ENCODE measurements around the gene TENT4B.
"Not testable (repeated sequence)": the region's sequence is repeated elsewhere in the genome, so short reads cannot be mapped to it uniquely, and the experiment has no call there.

TENT4B gene

DNA sequence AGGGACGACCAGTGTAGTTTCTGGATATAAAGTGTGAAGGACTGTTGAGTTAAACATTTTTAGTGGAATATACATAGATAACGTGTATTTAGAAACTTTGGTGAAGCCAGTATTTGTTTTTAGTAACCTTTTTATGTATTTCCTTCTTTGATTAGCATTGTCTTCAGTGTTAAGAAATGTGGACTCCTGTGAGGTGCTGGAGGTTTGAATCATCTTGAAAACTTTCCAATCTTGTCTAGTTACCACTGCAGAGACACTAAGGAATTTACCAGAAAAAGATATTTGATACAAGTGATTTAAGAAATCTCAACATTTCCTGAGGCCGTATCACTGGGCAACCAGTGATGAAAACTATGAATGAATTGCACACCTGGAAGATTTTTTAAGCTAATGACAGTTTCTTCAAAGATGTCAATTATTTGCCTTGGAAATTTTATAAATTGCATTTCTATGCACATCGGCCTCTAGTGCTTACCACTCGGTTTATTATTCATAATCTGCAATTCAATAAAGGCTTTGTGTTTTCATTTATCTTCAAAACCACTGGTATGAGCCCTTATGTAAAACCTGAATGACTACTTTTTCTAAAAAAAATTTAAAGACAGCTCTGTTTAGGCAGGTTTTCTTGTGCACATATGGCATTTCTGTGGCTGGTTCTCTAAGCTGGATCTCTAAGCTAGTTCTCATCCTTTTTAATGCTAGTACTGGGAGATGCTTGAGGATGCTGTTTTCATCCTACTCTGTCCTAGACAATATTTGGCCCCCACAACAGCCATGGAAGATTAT is 81.9 kb downstream of the TENT4B start:
- no peak for DNase-seq (ENCODE audit: low read depth)

DNA sequence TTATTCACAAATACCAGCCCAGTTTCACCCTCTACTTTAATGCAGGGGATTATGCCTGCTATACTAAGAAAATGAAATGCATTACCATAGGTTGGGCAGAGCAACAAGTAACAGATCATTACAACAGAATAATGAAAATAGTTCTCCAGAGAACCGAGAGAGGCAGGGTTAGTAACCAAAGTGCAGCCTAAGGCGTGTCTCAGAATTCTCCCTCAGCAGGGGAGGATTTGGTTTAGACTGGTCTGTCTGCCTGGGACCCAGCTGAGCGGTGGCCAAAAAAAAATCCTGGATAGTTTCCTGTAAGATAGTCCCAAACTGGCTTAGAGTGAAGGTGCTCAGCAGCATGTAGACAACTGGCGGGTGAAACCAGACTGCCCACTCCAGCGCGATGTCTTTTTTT is 82.5 kb downstream of the TENT4B start:
- no peak for DNase-seq (ENCODE audit: low read depth)

DNA sequence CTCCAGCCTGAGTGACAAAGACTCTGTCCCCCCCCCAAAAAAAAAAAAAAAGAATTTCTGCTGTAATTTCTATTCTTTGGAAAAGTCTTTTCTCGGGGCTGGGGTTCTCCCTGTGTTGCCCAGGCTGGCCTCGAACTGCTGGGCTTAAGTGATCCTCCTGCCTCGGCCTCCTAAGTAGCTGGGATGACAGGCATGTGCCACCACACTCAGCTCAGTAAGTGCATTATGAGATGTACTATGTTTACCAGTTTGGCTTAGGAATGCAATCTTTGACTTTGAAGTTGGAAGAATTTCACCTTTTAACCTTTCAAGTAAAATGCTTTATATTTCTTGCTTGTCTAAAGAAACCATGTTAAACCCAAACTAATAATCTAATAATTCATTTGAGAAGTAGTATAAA is 85.2 kb downstream of the TENT4B start:
- DNase-seq (ENCODE audit: low read depth) = no peak

DNA sequence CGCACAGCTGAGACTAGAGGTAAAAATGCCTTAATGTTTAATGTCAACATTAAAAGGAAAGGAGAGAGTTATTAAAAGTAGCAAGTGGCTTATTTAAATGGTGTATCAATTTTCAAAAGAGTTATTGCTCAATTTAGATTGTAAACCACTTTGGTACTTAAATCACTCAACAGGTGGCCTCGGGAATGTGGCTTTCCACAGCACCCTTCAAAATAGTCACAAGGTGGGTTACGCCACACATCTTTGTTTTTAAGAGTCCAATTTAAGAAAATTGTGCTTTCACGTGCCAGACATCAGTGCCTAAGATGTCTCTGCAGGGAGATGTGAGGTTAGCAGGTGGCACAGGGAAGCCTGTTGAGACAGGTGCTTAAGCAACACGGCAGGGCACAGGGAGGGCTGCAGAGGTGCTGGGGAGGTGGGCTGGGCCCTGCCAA is 85.8 kb downstream of the TENT4B start:
- DNase-seq (ENCODE audit: low read depth) = no peak

DNA sequence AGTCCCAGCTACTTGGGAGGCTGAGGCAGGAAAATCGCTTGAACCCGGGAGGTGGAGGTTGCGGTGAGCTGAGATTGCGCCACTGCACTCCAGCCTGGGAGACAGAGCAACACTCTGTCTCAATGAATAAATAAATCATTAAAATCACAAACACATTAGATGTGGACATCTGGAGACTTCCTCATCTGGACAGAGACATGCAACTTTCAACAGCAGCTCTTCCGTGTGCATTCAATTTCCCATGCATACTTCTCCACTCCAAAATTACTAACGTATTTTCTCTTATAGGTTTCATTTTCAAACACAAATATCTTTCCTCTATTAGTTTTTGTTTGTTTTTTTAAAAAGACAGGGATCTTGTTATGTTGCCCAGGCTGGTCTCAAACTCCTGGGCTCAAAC is 89.9 kb downstream of the TENT4B start:
- DNase-seq (ENCODE audit: low read depth) = not testable (repeated sequence)

DNA sequence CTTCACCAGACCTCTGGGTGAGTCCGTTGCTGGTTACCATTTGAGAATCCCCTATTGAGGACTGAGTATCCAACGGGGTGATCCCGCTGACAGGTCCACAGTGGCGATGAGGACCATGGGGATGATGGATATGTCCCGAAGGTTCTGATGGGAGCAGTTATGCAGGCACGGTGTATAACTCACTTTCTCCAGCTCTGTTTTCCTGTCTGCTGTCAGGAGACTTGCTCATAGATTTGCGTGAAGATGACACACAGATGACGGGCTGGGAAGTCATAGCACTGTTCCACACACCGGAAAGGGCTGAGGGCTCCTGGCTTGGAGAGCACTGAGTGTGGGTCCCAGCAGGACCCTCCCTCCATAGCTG is 91.0 kb downstream of the TENT4B start:
- DNase-seq (ENCODE audit: low read depth) = no peak

DNA sequence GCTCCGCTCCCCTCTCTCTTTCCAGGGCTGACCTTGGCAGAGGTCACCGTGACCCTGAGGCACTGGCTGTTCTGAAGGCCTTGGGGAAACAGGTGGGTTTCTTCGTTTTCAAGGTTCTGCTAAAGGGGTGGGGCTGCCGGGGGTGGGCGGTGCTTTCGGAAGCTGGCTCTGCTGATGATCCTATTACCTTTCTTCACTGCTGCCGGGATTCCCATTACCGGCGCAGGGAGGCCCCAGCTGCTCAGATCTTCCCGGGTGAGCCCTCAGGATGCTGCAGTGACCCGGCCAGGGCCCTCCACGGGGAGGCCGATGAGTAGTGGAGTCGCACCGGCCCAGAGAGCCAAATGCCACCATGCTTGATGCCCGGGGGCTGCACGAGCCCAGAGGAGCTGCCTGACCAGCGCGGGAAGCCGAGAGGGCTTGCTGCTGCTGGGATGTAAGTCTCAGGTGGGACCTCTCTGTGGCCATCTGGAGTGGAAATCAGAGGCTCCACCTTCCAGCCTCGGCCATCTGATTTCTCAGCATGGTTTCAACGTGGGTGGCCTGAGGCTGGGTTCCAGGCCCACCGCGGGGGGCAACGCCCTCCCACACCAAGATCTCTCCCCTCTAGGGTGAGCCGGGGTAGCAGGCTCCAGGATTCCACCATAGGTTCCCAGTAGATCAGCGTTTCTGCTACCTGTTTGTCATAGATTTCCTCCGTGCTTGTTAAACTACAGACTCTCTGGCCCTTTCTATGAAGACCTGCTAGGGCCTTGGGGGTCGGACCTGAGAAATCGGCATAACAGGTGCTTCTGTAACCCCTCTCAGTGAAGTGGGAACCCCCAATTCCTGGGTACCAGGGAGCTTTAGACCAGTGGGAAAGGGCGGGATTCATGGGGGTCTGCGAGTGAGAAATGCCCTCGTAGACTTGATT is 91.7 kb downstream of the TENT4B start:
- no peak for DNase-seq (ENCODE audit: low read depth)

DNA sequence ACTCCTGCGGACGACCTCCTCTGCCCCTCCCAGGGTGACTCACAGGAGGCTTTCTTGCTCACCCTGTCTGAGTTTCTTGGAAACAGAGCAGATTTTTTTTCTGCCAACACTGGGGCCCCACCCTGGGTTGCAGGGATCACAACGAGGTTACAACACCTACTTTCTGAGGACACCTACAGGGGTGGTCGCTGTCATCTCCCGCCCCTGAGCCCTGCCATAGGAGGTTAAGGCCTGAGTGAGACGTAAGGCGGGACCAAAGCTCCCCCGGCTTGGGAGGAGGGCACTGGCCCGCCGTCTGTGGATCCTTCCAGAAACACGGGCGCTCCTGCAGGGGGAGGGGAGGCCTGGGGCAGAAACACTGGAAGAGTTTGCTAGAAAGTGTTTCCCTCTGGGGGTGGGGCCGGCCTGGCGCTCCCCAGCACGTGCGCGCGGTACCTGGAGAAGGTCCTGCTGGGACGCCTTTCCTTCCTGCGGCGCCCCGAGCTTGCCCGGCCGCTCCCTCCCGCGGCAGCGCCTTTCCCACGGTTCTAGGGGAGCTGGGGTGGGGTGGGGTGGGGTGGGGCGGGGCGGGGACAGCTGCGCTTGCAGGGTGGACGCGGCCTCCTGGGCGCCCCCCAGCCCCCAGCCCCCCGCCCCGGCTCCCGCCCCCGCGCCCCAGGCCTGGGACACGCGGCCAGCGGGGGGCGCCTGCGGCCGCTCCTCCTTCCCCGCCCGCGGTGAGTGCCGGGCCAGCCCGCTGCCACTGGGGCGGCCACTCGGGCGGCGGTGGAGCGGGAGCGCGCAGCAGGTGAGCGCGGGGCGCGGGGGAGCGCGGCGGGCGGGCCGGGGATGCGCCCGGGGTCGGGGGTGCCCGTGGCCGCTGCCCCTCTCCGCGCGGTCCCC is 92.6 kb downstream of the TENT4B start:
- no peak for DNase-seq (ENCODE audit: low read depth)

DNA sequence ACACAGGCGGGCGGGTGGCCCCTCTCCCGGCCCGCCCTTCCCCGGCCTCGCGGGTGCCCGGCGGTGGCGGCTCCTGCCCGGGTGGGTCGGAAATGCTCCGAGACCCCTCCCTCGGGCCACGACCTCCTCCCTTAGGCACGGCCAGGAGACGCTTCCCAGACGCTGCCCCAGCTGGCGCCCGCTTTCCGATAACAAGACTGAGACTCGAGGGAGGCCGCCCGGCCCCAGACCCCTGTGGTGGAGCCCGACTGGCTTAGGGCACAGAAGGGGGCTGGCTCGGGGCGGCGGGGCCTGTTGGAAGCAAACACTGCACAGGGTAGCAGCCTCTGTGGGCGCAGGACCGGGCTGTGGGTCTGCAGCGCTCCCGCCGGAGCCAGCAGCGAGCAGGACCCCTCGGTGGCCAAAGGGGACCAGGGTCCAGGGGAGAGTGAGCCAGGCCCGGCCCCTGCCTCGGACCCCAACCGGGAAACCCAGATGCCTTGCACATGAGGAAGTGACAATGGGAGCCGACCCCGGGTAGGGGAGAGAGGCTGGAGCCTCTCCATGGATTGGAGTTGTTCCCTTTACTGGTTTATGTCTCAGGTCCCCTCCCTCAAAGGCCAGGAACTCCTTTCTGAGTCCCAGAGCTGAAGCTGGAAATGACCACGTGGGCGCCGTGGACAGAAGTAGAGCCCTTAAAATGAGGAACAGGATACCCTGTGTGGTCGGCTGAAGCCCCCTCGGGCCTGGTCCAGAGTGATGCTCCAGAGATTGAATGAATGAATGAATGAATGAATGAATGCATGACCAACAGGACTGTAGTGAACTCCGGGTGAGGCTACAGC is 93.4 kb downstream of the TENT4B start:
- no peak for DNase-seq (ENCODE audit: low read depth)

DNA sequence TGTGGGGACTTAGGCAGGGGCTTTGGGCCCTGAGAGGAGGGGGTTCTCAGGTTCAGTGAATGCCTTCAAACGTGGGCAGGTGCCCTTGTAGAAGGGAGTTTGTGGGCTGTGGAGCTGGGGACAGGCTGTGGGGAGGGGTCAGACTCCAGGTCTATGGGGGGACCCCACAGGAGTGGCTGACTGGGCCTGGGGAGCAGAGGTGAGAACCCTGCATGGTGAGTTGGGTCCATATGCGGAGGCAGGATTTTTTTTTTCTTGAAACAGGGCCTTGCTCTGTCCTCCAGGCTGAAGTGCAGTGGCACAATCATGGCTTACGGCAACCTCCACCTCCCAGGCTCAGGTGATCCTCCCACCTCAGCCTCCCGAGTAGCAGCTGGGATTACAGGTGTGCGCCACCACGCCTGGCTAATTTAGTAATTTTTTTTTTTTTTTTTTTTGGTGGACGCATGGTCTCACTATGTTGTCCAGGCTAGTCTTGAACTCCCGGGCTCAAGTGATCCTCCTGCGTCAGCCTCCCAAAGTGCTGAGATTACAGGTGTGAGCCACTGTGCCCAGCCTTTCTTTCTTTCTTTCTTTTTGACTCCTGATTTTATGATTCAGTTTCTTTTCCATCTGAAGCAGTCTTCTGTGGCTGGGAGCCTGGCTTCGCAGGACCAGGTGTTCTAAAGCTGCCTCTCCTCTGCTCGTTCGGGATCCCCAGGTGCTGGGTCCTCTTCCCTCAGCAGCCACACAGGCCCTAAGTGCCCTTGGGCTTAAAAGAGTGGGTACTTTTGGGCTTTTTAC is 94.2 kb downstream of the TENT4B start:
- DNase-seq (ENCODE audit: low read depth) = no peak

DNA sequence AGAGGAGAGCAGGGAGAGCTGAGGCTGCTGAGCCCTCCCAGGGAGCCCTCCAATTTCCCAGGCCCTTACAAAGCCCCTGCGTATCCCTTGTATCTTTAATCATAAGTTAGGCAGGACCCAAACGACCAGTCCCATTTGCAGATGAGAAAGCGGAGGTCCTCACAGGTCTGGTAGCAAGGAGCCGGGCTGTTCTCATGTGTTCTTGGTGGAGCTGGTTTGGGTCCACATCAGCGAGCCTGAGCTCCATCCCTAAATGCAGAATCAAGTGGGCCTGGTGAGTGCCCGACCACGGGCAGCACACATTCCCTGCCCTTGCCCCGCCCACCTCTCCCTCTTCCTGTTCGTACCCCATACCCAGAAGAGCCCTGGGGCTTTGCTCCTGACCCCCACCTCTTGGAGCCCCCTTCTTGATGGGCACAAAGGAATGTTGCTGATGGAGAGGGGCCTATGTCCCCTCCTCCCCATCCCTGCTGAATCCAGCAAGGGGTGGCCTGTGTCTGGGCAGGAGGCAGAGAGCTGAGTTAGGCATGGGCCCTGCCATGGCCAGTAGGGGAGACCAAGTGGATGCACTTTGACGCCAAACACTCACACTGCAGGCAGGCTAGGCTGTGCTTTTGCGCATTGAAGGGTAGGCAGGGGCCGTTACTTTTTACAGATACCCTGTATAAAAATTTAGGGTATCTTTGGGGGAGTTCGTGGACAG is 95.0 kb downstream of the TENT4B start:
- no peak for DNase-seq (ENCODE audit: low read depth)

DNA sequence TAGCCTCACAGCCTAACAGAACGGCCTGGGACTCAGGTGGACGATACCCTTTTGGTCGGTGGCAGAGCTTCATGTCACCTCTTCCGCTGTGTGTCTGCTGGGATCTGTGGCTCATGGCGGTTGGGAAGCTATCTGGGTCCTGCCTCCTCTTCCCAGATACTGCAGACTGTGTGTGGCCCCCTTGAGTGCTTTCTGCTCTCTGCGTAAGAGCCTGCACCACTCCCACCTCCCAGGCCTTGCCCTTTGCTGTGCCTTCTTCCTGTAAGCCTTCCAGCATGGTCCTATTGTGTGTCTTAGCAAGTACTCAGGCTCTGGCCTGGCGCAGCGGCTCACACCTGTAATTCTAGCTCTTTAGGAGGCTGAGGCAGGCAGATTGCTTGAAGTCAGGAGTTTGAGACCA is 95.7 kb downstream of the TENT4B start:
- DNase-seq (ENCODE audit: low read depth) = no peak

DNA sequence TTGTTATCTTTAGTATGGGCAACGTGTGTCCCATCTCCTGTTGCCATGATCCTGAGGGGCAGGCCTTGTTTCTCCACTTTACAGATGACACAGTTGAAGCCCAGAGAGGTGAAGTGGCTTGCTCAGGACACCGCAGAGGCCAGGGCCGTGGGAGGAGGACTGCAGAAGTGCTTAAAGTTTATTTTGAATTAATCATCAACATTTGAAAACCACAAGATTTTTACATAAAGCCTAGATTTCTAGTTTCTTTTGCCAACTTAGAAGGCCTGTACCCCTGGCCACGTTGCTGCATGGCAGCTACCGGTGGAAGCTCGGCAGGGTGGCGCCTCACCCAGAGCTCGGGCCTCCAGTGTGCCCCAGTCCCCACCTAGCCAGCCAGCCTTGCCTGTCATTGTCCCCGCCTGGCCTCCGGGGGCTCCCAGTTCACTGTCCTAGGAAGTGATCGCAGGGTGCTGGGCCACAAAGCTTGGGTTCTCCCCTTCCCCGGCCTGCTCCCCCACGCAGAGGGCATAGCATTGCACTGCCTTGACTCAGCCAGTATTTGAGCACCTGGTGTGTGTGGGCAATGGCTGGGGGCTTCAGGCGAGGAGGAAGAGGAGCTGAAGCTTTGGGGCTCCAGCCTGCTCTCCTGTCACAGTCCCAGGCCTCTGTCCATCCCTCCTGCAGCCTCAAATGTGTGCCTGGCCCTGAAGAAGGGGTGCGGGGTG is 98.4 kb downstream of the TENT4B start:
- peak; percentile 84 for DNase-seq (ENCODE audit: low read depth)

DNA sequence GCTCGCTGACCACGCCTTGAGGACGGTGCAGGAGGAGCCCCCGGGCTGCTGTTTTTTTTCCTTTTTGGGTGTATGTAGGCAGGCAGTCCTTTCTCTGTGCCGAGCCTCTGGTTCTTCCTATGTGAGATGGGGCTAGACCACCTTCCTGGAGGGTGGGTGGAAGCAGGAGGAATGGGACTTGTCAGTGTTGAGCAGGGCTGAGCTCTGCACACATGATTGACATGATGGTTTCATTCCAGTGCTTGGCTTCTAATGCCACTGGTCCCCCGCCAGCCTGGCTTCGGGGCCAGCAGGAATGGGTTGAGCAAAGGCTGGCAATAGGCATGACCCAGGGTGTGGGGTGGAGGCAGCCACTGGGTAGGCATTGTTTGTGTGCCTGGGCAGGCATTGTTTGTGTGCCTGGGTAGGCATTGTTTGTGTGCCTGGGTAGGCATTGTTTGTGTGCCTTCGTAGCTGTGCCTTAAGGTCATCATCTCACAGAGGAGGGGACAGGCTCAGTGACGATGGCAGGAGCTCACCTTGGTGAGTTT is 99.0 kb downstream of the TENT4B start:
- DNase-seq (ENCODE audit: low read depth) = no peak

DNA sequence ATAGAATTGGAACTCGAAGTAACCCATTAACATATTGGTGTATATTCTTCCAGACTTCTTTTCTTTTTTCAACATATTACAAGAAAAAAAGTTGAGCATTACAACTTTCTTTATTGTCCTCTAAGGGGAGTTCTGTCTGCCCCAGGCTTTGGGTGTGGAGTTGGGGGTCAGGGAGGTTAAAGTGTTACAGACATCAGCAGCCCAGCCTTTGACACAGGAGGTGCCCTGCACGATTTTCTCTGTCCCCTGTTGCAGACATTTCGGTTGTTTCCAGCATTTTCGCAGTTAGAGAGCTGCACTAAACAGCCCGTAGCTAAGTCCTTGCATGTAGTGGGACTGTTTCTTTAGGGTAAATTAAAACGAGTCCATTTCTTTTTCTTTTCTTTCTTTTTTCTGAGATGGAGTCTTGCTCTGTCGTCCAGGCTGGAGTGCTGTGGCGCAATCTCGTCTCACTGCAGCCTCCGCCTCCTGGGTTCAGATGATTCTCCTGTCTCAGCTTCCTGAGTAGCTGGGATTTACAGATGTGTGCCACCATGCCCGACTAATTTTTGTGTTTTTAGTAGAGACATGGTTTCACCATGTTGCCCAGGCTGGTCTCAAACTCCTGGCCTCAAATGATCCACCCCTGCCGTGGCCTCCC is 99.9 kb downstream of the TENT4B start:
- DNase-seq (ENCODE audit: low read depth) = no peak

DNA sequence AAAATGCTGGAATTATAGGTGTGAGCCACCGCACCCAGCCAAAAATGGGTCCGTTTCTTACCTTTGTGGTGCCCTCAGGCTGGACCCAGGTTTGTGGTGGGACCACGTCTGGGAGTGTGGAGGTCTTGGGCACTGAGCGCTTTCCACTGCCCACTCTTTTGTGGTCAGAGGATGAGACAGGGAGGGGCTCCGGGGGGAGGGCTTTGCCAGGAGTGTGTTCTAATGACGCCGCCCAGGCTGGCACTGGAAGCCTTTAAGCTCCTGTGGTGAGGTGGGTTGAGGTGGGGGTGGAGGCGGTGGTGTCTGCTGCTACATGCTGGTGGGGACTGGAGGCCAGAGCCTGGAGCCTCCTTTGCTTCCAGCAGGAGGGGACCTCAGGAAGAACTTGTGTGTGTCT is 100.4 kb downstream of the TENT4B start:
- DNase-seq (ENCODE audit: low read depth) = no peak

DNA sequence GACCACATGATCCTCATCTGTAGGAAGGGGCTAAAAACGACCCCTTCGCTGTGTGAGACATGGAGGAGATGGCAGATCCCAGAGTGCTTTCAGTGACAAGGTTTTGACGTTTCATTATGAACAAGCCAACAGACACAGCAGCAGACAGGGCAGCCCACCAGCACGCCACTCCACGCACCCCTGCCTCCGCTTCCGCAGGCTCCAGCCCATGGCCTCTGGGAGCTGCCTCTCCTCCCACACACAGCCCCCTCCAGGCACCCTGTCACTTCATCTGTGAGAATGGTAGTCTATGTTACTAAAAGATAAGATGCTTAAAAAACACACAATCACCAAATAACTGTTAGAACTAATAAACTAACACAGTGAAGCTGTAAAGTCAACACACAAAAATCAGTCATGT is 101.0 kb downstream of the TENT4B start:
- no peak for DNase-seq (ENCODE audit: low read depth)

DNA sequence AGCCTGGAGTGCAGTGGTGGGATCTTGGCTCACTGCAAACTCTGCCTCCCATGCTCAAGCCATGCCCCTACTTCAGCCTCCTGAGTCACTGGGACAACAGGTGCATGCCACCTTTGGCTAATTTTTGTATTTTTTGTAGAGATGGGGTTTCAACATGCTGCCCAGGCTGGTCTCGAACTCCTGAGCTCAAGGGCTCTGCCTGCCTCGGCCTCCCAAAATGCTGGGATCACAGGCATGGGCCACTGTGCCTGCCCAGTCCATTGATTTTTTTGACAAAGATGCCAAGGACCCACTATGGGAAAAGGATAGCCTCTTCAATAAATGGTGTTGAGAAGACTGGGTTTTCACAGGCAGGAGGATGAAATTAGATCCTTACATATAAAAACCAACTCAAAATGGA is 102.4 kb downstream of the TENT4B start:
- DNase-seq (ENCODE audit: low read depth) = no peak

DNA sequence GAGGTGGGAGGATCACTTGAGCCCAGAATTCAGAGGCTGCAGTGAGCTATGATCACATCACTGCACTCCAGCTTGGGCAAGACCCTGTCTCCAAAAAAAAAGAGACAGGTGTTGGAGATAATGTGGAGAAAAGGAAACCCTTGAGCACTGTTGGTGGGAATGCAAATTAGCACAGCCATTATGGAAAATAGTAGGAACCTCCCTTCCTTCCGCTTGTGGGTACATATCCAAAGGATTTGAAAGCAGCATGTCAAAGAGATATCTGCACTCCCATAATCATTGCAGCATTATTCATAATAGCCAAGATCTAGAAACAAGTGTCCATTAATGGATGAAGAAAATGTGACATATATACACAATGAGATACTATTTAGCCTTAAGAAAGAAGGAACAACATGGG is 103.5 kb downstream of the TENT4B start:
- DNase-seq (ENCODE audit: low read depth) = no peak

All from HS-27A (cell line).